HG03095 (cell line): Measurements from ENCODE around the gene RPTOR.
"Not testable (repeated sequence)": the region's sequence is repeated elsewhere in the genome, so short reads cannot be mapped to it uniquely, and the experiment has no call there.

Experiments
- ATAC-seq: cut with Tn5 transposase; IDR thresholded peaks from one replicate; pipeline ENCODE4 v1.9.1; 2021; ENCODE audit warnings: moderate library complexity; ENCODE audit not compliant: unreplicated experiment

The RPTOR gene

GRCh38 chr17:80794281-80795089 is 249.8 kb downstream of the RPTOR start:
- ATAC-seq, result no peak

- ATAC-seq, result no peak
Measured at GRCh38 chr17:80795090-80795580, 250.5 kb downstream of the RPTOR start.

DNA sequence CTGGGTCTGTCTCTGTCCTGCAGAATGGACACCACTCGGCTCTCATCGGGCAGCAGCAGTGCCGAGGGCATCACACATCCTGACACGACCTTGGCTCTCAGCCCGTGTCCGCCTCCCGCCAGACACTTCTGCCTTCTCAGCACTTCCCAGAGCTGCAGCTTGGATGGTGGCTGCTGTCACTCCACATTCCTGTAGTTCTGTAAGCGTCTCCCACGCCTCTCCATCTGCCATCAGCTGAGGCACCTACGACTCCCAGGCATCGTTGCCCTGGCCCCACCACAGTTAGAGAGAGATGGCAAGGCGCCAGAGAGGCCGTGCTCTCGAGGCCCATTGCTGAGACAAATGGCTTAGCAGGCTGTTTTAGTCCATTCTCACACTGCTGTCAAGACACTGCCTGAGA is 251.1 kb downstream of the RPTOR start:
- ATAC-seq, result no peak

DNA sequence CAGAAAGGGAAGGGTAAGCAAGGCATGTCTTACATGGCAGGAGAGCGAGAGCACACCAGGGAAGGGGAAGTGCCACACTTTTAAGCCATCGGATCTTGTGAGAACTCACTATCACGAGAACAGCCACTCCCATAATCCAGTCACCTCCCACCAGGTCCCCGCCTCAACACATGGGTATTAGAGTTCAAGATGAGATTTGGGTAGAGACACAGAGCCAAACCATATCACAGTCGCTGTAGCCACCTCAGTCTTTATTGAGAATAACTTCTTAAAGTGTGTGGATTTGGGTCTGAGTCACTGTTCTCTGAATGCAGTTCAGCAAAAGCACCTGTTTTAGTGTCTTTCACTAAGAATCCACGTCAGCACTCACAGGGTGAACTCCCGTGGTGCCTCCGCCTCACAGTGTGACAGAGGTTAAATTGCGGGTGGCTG is 251.8 kb downstream of the RPTOR start:
- no peak for ATAC-seq

GRCh38 chr17:80797222-80797621 is 252.6 kb downstream of the RPTOR start:
- not testable (repeated sequence) for ATAC-seq

DNA sequence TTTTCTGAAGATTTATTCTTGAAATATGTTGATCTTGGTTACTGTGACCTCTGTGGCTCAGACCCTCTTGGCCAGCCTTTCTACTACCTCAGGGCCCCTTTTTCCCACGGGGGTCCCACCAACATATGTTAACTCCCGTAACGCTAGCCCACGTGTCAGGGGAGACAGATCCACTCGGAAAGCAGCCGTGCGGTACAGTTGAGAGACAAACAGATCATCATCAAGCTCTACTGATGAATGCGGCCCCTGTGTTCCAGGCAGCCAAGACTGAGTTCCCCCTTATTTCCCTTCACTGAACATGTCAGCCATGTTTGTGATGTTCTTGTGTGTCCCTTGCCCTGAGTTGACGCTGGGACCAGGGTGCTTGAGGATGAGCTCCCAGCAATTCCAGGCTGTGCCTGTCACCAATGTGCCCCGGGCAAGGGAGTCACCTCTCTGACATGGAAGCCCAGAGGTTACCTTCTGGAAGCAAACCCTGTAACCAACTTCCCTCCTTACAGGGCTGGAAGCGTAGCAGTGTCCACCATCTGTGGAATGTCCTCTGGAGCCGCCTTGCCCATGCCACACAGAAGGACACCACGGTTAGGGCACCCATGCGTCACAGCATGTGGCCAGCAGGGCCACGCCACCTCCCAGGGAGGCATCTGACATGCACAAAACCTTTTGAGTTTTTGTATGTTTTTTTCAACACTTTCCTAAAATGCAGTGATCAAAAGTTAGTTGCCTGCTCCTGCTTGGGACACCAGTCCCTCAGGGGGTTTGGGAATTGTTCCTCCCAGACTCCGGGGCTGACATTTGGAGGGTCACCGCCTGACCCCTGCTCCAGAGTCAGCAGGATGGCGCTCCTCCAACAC is 253.3 kb downstream of the RPTOR start:
- ATAC-seq, result no peak

DNA sequence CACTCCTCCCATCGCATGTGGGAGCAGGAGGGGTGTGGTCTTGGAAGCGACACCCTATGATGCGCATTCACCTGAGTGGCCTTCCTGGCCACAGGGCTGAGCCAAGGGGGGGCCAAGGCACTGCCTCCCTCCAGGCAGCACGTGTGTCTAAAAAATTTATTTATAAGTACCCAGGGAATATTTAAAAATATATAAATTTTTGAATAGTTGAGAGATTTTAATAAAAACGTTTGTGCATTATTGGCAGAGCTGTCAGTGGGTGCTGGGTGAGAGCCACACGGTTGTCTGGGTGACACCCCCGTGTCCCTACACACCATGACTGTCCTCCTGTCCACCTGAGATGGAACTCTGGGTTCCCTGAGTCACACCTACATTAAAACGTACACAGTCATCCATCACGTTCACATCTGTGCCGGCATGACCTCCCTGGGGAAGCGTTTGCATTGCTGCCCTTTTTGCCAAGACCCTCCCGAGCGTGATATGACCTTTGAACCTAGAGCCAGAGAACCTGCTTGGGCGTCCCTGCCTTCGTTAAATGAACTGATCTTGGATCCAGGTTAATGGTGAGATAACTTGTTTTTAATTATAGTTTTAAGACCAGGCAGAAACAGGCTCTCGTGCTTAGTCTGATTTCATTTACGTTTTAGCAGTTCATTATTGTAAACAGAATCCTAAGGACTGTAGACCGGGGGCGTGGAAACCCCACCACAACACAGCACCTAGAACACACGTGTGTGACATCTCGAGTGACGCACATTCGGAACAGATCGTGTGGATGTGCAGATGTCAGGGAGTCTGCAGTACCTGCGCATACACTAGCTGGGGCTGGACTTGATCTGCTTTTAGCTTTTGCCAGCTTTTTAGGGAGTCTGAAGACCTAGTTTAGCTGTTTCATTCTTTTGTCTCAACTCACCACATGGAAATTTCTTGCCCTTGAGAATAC is 254.2 kb downstream of the RPTOR start:
- no peak for ATAC-seq

GRCh38 chr17:80799538-80800480 is 255.2 kb downstream of the RPTOR start:
- ATAC-seq, result no peak

DNA sequence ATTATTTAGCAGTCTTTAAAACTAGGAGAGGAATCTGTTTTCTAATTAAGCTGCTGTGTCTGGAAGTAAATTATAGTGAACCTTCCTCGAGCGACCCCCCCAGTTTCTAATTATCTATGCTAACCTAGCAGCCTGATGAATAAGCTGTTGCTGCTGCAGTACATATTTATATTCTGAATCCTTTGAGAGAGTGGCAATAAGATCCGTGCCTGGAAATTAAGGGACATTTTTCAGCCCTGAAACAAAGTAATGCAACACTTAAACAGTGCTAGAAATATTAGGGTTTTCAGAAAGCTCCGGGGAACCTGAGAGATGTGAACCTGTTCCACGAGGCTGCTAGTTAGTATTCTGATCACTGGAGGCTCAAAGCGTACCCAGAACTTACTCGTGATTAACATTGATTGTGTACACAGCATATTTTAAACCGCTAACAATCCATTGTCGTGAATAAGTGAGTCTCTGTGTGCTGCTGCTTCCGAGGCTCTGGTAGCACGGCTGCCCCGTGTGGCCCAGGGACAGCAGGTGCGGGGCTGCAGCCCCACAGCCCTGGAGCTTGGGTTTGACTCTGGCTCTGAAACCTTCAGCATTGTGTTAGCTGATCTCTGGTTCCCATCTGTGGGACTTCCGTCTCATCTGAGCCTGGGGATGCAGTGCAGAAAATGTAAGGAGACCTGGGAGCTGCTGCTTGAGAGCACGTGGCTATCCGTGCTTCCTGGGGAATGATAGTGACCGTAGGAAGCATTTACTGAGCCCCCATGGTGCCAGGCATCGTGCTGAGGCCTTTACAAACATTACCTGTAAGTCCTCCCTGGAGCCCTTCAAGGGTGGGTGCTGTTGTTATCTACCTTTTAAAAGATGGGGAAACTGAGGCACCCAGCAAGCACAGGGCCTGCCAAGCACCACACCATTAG is 256.1 kb downstream of the RPTOR start:
- ATAC-seq, result no peak

DNA sequence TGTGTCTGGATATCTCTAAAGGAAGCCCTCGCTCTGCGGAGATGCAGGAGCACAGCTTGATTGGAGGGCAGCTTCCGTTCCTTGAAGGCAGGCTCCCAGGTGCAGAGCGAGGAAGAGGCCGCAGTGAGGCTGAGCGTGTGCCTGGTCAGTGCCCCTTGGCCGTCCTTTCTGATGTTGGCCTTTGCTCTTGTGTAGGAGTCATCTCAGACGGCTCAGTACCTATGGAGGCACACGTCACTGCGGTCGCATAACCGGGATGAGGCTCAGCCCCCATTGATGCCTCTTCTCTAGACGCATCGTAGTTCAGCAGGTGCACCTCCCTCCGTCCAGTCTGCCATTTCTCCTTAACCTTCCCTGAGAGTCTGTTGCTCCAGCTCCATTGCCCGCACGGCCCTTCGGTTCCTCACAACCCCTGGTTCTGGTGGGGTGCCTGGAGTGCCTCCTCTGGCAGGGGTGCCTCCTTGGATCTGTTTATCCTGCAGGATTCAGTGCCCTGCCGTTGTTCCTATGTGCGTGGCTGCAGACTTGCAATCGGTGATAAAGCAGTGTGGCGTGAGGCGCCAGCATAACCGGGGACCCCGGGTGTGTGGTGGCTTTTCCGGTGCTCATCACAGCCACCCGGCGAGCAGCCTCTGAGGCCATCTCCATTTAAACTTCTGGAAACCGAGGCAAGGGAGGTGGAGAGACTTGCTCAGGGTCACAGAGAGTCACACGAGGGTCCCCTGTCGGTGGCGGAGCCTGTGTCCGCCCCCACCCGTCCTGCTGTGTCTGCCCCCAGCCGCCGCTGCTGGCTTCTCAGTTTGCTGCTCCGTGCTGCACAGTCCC is 258.2 kb downstream of the RPTOR start:
- ATAC-seq, result no peak

- ATAC-seq, result no peak
Measured at GRCh38 chr17:80803451-80804428, 259.1 kb downstream of the RPTOR start.

GRCh38 chr17:80804466-80804865 is 259.8 kb downstream of the RPTOR start:
- no peak for ATAC-seq

GRCh38 chr17:80805032-80805751 is 260.6 kb downstream of the RPTOR start:
- ATAC-seq, result no peak

- no peak for ATAC-seq
Measured at GRCh38 chr17:80807014-80807413, 262.4 kb downstream of the RPTOR start.

GRCh38 chr17:80807882-80808281 is 263.2 kb downstream of the RPTOR start:
- ATAC-seq, result no peak
